Heart right ventricle (tissue), 16 donors: ENCODE measurements around the gene PDSS2. TPM values are rescaled to one million over a fixed set of nuclear protein-coding genes. Genes with fewer than 3 reads are reported as not detected.

ENCODE experiments used
- ATAC-seq, 8 donors: fragments of 200-7000 bp; cut with Tn5 transposase; one replicate each; pipeline ENCODE4 v1.9.1; 2020; ENCODE audit warnings: mild to moderate bottlenecking in 8 of 8, moderate library complexity in 8 of 8, moderate number of reproducible peaks in 1 of 8
- DNase-seq, 2 donors: peaks; one replicate each; pipeline ENCODE4 v3.0.0-alpha.2; 2020
- H3K27ac ChIP-seq, 10 donors: fragments of 200-600 bp; sonication (generic) in 2 of 10; one replicate each; pipeline versions ENCODE4 v1.5.0 to v1.8.0; 2020 to 2022; ENCODE audit warnings: mild to moderate bottlenecking in 3 of 10
- H3K27me3 ChIP-seq, 7 donors: fragments of 200-600 bp; one replicate each; pipeline ENCODE4 v1.8.0; 2021 to 2022; ENCODE audit warnings: mild to moderate bottlenecking in 2 of 7
- H3K36me3 ChIP-seq, 9 donors: fragments of 200-600 bp; sonication (generic) in 1 of 9; one replicate each; pipeline versions ENCODE4 v1.5.0 to v1.8.0; 2020 to 2022; ENCODE audit warnings: mild to moderate bottlenecking in 2 of 9
- H3K4me1 ChIP-seq, 9 donors: fragments of 200-600 bp; sonication (generic) in 1 of 9; one replicate each; pipeline versions ENCODE4 v1.5.0 to v1.8.0; 2020 to 2022; ENCODE audit warnings: mild to moderate bottlenecking in 4 of 9
- H3K4me3 ChIP-seq, 10 donors: fragments of 200-600 bp; sonication (generic) in 2 of 10; one replicate each; pipeline versions ENCODE4 v1.5.0 to v1.8.0; 2020 to 2022; ENCODE audit warnings: mild to moderate bottlenecking in 7 of 10, moderate library complexity in 2 of 10
- H3K9me3 ChIP-seq, 11 donors: fragments of 200-600 bp in 10 of 11; sonication (generic) in 2 of 11; one replicate each; pipeline versions ENCODE4 v1.5.0 to v1.8.0; 2013 to 2022; ENCODE audit warnings: mild to moderate bottlenecking in 2 of 11, control low read depth in 1 of 11, moderate library complexity in 1 of 11
- WGBS, 2 donors: extraction: QIAGEN DNeasy Blood & Tissue Kit; methylation state at CpG; one replicate each; pipeline ENCODE4 v1.1.7; 2013; ENCODE audit warnings: inconsistent platforms in 1 of 2; 5-methylcytosine and 5-hydroxymethylcytosine counted together
- intact Hi-C, 10 donors: fragments of 100-400 bp; cut with DNase I; formaldehyde crosslinking; loops; one replicate each; pipeline versions ENCODE4 v1.11.1 to v1.14.2; 2022
- polyA plus RNA-seq, 2 donors: library from polyadenylated mRNA; stranded (reverse); fragments of 200-250 nt; gene quantifications; one replicate each; pipeline ENCODE4 v1.2.3, GENCODE V29; 2013
- total RNA-seq, 10 donors: library from RNA; stranded (reverse); fragmentation: NEBNext Ultra II Directional in 3 of 10; extraction: Animal tissue kit (Norgen Biotek cat#: 25700) in 3 of 10; gene quantifications; one replicate each; pipeline versions ENCODE4 v1.2.1 to v1.2.4, GENCODE V29; 2021 to 2023
- TF ChIP-seq, protein P1 (sequence below), 9 donors: fragments of 200-600 bp; sonication (generic) in 2 of 9; IDR thresholded peaks; one replicate each; pipeline versions ENCODE4 v1.5.0 to v1.8.0; 2021 to 2022; ENCODE audit warnings: antibody characterized with exemption in 9 of 9, mild to moderate bottlenecking in 5 of 9, moderate library complexity in 1 of 9
- donor health status: Arrhythmogenic right ventricular cardiomyopathy.
- donor health status: ischemic (EF 13 %, LVEDD 7.1; RV severe dilation, severe dysfunction).
- donor health status: healthy with polysubstance abuse.
- donor health status: DM: no; HTN: yes; CAD: no.
- donor health status: DM: no; HTN: no; CAD: no.
- donor health status: ischemic (EF 25% LVEDD 6.9; RV normal size, moderate dysfunction).
- donor health status: ischemic (EF 25% LVEDD 5.7; RV mildly dilated, moderate dysfunction).
- donor health status: healthy.
- donor health status: DM: yes; HTN: yes; CAD: no.
- donor health status: Ischemic cardiomyopathy.
- donor health status: ischemic (EF 35%, LVEDD 5.7; RV mildly dilated, moderate dysfunction).
- donor health status: nonischemic (EF 11% LVEDD 7.7; RV severe dilation, severe dysfunction).
- donor health status: DM: yes; HTN: yes; CAD: no.
- donor health status: PGD.
- donor health status: ischemic (EF 29% LVEDD 5.4; RV normal size, mild dysfunction).
- donor health status: nonischemic (EF 23%, LVEDD 6.1; RV moderate dilation, normal function).

Gene PDSS2
- total and polyA plus RNA-seq, 12 donors = 5.5 to 22.2 (median 18.0) TPM

DNA sequence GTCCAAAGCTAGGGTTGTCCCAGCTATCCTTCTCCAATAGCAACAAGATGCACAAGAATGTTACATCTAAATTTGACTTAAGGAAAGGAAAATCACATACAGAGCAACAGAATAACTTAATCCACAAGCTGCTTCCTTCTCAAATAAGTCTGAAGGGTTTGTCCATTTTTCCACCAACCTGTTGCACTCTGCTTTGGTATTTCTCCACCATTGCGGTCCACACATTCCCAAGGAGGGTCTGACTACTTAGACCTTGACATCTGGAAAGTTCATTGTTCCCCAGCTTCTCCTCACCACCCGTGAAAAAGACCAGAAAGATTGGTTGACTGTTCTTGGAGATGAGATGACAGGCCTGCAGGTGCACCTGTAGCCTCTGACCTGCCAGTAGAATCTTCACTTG, 72.5 kb downstream of the PDSS2 start:
- Histone ChIP-seq H3K4me1 (no peaks in the 10 kb centered on the region), H3K27ac (no peak overlapping the region), H3K27me3 (no peaks in the 10 kb centered on the region), H3K9me3 (no peaks in the 10 kb centered on the region), H3K36me3 (no peaks in the 10 kb centered on the region), H3K4me3 (no peak overlapping the region)
- ATAC-seq (no peak), DNase-seq (no peak)
- TF ChIP-seq, protein P1, sequence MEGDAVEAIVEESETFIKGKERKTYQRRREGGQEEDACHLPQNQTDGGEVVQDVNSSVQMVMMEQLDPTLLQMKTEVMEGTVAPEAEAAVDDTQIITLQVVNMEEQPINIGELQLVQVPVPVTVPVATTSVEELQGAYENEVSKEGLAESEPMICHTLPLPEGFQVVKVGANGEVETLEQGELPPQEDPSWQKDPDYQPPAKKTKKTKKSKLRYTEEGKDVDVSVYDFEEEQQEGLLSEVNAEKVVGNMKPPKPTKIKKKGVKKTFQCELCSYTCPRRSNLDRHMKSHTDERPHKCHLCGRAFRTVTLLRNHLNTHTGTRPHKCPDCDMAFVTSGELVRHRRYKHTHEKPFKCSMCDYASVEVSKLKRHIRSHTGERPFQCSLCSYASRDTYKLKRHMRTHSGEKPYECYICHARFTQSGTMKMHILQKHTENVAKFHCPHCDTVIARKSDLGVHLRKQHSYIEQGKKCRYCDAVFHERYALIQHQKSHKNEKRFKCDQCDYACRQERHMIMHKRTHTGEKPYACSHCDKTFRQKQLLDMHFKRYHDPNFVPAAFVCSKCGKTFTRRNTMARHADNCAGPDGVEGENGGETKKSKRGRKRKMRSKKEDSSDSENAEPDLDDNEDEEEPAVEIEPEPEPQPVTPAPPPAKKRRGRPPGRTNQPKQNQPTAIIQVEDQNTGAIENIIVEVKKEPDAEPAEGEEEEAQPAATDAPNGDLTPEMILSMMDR (IDR thresholded peaks at IDR 0.05) = no peak
- WGBS, 2 donors = 84 to 95% methylated on average over 2 of the region's 2 CpGs
- intact Hi-C loops = loop anchor here in 1 of 10 donors (2.0 kb wide), 1 partner anchor 66 kb away; no protein-coding TSS in a partner anchor

- Histone ChIP-seq H3K9me3 (no peaks in the 10 kb centered on the region), H3K27ac (no peak overlapping the region), H3K27me3 (no peaks in the 10 kb centered on the region), H3K4me1 (no peaks in the 10 kb centered on the region), H3K36me3 (no peaks in the 10 kb centered on the region), H3K4me3 (no peak overlapping the region)
- WGBS, 2 donors = 54 to 72% methylated on average over 1 of the region's 1 CpG
- intact Hi-C loops = loop anchor here in 1 of 10 donors (2.0 kb wide), 1 partner anchor 66 kb away; no protein-coding TSS in a partner anchor
- TF ChIP-seq, protein P1 (IDR thresholded peaks at IDR 0.05) = no peak
- DNase-seq (no peak), ATAC-seq (no peak)
These were observed 73.0 kb downstream of the PDSS2 start for GRCh38 chr6:107386340-107386739.

- H3K9me3 ChIP-seq = peaks cover 0 to 8% (median 0%) of the 10 kb centered on the region in 11 donors
- H3K4me1 ChIP-seq = no peaks in the 10 kb centered on the region
- no peak for ATAC-seq
- H3K4me3 ChIP-seq = no peak overlapping the region
- DNase-seq = no peak
- H3K36me3 ChIP-seq = no peaks in the 10 kb centered on the region
- no peaks in the 10 kb centered on the region for H3K27me3 ChIP-seq
- intact Hi-C loops = loop anchor here in 1 of 10 donors (5.0 kb wide), 1 partner anchor 151 kb away; no protein-coding TSS in a partner anchor
- H3K27ac ChIP-seq = no peak overlapping the region
- TF ChIP-seq, protein P1 (IDR thresholded peaks at IDR 0.05) = no peak
These were observed 75.7 kb downstream of the PDSS2 start for GRCh38 chr6:107383705-107384104.

DNA sequence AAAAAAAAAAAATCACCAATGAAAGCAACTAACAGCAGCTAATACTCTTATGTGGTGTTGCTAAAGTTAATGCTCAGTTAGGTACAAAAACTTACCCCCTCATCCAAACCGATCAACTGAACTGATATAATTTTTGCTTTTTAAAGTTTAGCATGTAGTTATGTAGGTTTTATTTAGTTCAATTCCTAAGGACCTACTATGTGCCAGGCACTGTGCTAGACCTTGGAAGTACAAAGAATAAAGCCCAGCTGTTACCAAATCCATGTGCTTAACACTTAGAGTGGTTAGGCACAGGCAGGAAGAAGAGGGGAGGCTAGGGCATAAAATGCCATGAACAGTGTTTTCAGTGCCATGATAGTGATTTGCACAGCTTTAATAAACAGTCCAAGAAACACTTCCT, 85.1 kb downstream of the PDSS2 start:
- Histone ChIP-seq H3K27me3 (no peaks in the 10 kb centered on the region), H3K4me3 (no peak overlapping the region), H3K36me3 (no peaks in the 10 kb centered on the region), H3K9me3 (peaks cover 0 to 14% (median 0%) of the 10 kb centered on the region in 11 donors), H3K4me1 (no peaks in the 10 kb centered on the region), H3K27ac (no peak overlapping the region)
- ATAC-seq (no peak), DNase-seq (no peak)
- intact Hi-C loops = no loop called here
- whole genome bisulfite sequencing, 2 donors = 98 to 100% methylated on average over 1 of the region's 1 CpG
- TF ChIP-seq, protein P1 (IDR thresholded peaks at IDR 0.05) = no peak
